Psoas muscle (tissue), 8 donors: Measurements from ENCODE around the gene EID2B. TPM values are rescaled to one million over a fixed set of nuclear protein-coding genes. Genes with fewer than 3 reads are reported as not detected.

ENCODE experiments used
- ATAC-seq, 4 donors: fragments of 200-7000 bp; cut with Tn5 transposase; one replicate each; pipeline ENCODE4 v1.9.1; 2020; ENCODE audit warnings: moderate library complexity in 3 of 4, mild to moderate bottlenecking in 2 of 4
- DNase-seq, 2 donors: peaks; one replicate each; pipeline ENCODE4 v3.0.0-alpha.2; 2020
- H3K27ac ChIP-seq: fragments of 200-600 bp; one replicate; pipeline ENCODE4 v1.8.0; 2022
- H3K27me3 ChIP-seq, 3 donors: fragments of 200-600 bp in 1 of 3; one replicate each; pipeline versions ENCODE4 v1.6.1 to v1.8.0; 2013 to 2022; ENCODE audit warnings: low read length in 2 of 3, mild to moderate bottlenecking in 2 of 3, moderate library complexity in 1 of 3; ENCODE audit not compliant: insufficient read depth in 3 of 3
- H3K36me3 ChIP-seq, 2 donors: fragments of 200-600 bp in 1 of 2; one replicate each; pipeline versions ENCODE4 v1.6.1 to v1.8.0; 2013 to 2022; ENCODE audit warnings: low read depth in 1 of 2, mild to moderate bottlenecking in 1 of 2, moderate library complexity in 1 of 2; ENCODE audit not compliant: insufficient read depth in 1 of 2
- H3K4me1 ChIP-seq: fragments of 200-600 bp; one replicate; pipeline ENCODE4 v1.8.0; 2022
- H3K4me3 ChIP-seq: fragments of 200-600 bp; one replicate; pipeline ENCODE4 v1.8.0; 2022; ENCODE audit warnings: mild to moderate bottlenecking
- H3K9me3 ChIP-seq: fragments of 200-600 bp; one replicate; pipeline ENCODE4 v1.8.0; 2022
- WGBS, 3 donors: extraction: QIAGEN DNeasy Blood & Tissue Kit; methylation state at CpG; one replicate each; pipeline versions ENCODE4 v1.1.6 to v1.1.7; 2013; 5-methylcytosine and 5-hydroxymethylcytosine counted together
- intact Hi-C, 2 donors: fragments of 100-400 bp; cut with DNase I; formaldehyde crosslinking; loops; one replicate each; pipeline versions ENCODE4 v1.11.0 to v1.14.2; 2022
- polyA plus RNA-seq, 3 donors: library from polyadenylated mRNA; stranded (reverse); fragments of 200-250 nt; gene quantifications; one replicate each; pipeline ENCODE4 v1.2.3, GENCODE V29; 2013
- total RNA-seq, 4 donors: library from RNA; stranded (reverse); fragmentation: NEBNext Ultra II Directional in 2 of 4; extraction: Animal tissue kit (Norgen Biotek cat#: 25700) in 2 of 4; gene quantifications; one replicate each; pipeline versions ENCODE4 v1.2.1 to v1.2.4, GENCODE V29; 2021 to 2023
- TF ChIP-seq, protein P1 (sequence below): fragments of 200-600 bp; IDR thresholded peaks from one replicate; pipeline ENCODE4 v1.8.0; 2022; ENCODE audit warnings: antibody characterized with exemption
- donor health status: healthy with polysubstance abuse.
- donor health status: DM: no; HTN: no; CAD: no; lungs with moderate emphysema.
- donor health status: Bipolar disorder and iron deficiency.
- donor health status: healthy.
- donor health status: DM: yes; HTN: yes; CAD: no.
- donor health status: DM: no; HTN: no; CAD: no.
- donor health status: DM: no; HTN: no; CAD: no.
- donor health status: DM: yes; HTN: yes; CAD: no.

EID2B gene
- total and polyA plus RNA-seq, 7 donors, result 0.71 to 9.0 (median 1.7) TPM

- Histone ChIP-seq H3K36me3 (no peaks in the 10 kb centered on the region), H3K4me1 (peaks cover 7% of the 10 kb centered on the region), H3K4me3 (no peak overlapping the region), H3K9me3 (no peaks in the 10 kb centered on the region), H3K27ac (no peak overlapping the region), H3K27me3 (no peaks in the 10 kb centered on the region)
- intact Hi-C loops, result loop anchor here (5.0 kb wide), 3 partner anchors 117 to 287 kb away; no protein-coding TSS in a partner anchor
- 64 to 75% (median 73%) methylated on average over 4 of the region's 4 CpGs for WGBS, 3 donors
- TF ChIP-seq, protein P1, sequence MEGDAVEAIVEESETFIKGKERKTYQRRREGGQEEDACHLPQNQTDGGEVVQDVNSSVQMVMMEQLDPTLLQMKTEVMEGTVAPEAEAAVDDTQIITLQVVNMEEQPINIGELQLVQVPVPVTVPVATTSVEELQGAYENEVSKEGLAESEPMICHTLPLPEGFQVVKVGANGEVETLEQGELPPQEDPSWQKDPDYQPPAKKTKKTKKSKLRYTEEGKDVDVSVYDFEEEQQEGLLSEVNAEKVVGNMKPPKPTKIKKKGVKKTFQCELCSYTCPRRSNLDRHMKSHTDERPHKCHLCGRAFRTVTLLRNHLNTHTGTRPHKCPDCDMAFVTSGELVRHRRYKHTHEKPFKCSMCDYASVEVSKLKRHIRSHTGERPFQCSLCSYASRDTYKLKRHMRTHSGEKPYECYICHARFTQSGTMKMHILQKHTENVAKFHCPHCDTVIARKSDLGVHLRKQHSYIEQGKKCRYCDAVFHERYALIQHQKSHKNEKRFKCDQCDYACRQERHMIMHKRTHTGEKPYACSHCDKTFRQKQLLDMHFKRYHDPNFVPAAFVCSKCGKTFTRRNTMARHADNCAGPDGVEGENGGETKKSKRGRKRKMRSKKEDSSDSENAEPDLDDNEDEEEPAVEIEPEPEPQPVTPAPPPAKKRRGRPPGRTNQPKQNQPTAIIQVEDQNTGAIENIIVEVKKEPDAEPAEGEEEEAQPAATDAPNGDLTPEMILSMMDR, result no peak
- ATAC-seq (no peak), DNase-seq (no peak)
Observed at GRCh38 chr19:39554701-39555311, 22.2 kb upstream of the EID2B start.

- H3K4me3 ChIP-seq, result no peak overlapping the region
- ATAC-seq (no peak), DNase-seq (no peak)
- peaks cover 3% of the 10 kb centered on the region for H3K4me1 ChIP-seq
- TF ChIP-seq, protein P1, result no peak
- no peaks in the 10 kb centered on the region for H3K27me3 ChIP-seq
- intact Hi-C loops, result loop anchor here (5.0 kb wide), 3 partner anchors 119 to 289 kb away; no protein-coding TSS in a partner anchor
- no peaks in the 10 kb centered on the region for H3K9me3 ChIP-seq
- H3K36me3 ChIP-seq, result no peaks in the 10 kb centered on the region
- WGBS, 3 donors, result 60 to 61% (median 60%) methylated on average over 7 of the region's 7 CpGs
- no peak overlapping the region for H3K27ac ChIP-seq
Observed at GRCh38 chr19:39553082-39553652, 20.5 kb upstream of the EID2B start.

- intact Hi-C loops, result loop anchor here (2.0 to 5.0 kb wide), 4 partner anchors 122 to 292 kb away; no protein-coding TSS in a partner anchor
- no peaks in the 10 kb centered on the region for H3K36me3 ChIP-seq
- DNase-seq (no peak), ATAC-seq (no peak)
- WGBS, 3 donors, result 86 to 88% (median 88%) methylated on average over 5 of the region's 5 CpGs
- TF ChIP-seq, protein P1, result no peak
- no peaks in the 10 kb centered on the region for H3K27me3 ChIP-seq
- H3K9me3 ChIP-seq, result no peaks in the 10 kb centered on the region
- no peaks in the 10 kb centered on the region for H3K4me1 ChIP-seq
- no peak overlapping the region for H3K4me3 ChIP-seq
- H3K27ac ChIP-seq, result no peak overlapping the region
Observed at GRCh38 chr19:39550197-39550596, 17.5 kb upstream of the EID2B start.

GRCh38 chr19:39546599-39546998 lies 13.9 kb upstream of the EID2B start:
- 48 to 61% (median 54%) methylated on average over 8 of the region's 8 CpGs for WGBS, 3 donors
- ATAC-seq (no peak), DNase-seq (no peak)
- Histone ChIP-seq H3K27ac (no peak overlapping the region), H3K4me1 (no peaks in the 10 kb centered on the region), H3K36me3 (no peaks in the 10 kb centered on the region), H3K9me3 (no peaks in the 10 kb centered on the region), H3K27me3 (no peaks in the 10 kb centered on the region), H3K4me3 (no peak overlapping the region)
- intact Hi-C loops, result no loop called here
- TF ChIP-seq, protein P1, result no peak
